ENCODE measurements around the gene GINS2. TPM values are rescaled to one million over a fixed set of nuclear protein-coding genes. Genes with fewer than 3 reads are reported as not detected.

Gene GINS2
- total RNA-seq, 1 experiment from 2014 or later: 25.2 TPM

- Mint-ChIP-seq H3K4me3 (ENCODE audit: low read depth, unreplicated experiment) (no peak overlapping the region), H3K27me3 (ENCODE audit: unreplicated experiment) (no peaks in the 10 kb centered on the region), H3K4me1 (ENCODE audit: low read depth, unreplicated experiment) (peaks cover 27% of the 10 kb centered on the region), H3K36me3 (ENCODE audit: insufficient read depth, unreplicated experiment) (peaks cover 24% of the 10 kb centered on the region), H3K9me3 (ENCODE audit: low read depth, unreplicated experiment) (no peaks in the 10 kb centered on the region), H3K27ac (ENCODE audit: unreplicated experiment) (no peak overlapping the region)
- intact Hi-C loops (cut with micrococcal nuclease; ENCODE audit: unreplicated experiment): no loop called here
- CTCF ChIA-PET: no interaction called here
- no peak for DNase-seq
- TF ChIP-seq, protein P1, sequence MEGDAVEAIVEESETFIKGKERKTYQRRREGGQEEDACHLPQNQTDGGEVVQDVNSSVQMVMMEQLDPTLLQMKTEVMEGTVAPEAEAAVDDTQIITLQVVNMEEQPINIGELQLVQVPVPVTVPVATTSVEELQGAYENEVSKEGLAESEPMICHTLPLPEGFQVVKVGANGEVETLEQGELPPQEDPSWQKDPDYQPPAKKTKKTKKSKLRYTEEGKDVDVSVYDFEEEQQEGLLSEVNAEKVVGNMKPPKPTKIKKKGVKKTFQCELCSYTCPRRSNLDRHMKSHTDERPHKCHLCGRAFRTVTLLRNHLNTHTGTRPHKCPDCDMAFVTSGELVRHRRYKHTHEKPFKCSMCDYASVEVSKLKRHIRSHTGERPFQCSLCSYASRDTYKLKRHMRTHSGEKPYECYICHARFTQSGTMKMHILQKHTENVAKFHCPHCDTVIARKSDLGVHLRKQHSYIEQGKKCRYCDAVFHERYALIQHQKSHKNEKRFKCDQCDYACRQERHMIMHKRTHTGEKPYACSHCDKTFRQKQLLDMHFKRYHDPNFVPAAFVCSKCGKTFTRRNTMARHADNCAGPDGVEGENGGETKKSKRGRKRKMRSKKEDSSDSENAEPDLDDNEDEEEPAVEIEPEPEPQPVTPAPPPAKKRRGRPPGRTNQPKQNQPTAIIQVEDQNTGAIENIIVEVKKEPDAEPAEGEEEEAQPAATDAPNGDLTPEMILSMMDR (IDR thresholded peaks at IDR 0.05; ENCODE audit: unreplicated experiment): no peak
- BruUV-seq (replicated peaks): no TSS peak
Measured at GRCh38 chr16:85643631-85644030, 45.1 kb downstream of the GINS2 start.

DNA sequence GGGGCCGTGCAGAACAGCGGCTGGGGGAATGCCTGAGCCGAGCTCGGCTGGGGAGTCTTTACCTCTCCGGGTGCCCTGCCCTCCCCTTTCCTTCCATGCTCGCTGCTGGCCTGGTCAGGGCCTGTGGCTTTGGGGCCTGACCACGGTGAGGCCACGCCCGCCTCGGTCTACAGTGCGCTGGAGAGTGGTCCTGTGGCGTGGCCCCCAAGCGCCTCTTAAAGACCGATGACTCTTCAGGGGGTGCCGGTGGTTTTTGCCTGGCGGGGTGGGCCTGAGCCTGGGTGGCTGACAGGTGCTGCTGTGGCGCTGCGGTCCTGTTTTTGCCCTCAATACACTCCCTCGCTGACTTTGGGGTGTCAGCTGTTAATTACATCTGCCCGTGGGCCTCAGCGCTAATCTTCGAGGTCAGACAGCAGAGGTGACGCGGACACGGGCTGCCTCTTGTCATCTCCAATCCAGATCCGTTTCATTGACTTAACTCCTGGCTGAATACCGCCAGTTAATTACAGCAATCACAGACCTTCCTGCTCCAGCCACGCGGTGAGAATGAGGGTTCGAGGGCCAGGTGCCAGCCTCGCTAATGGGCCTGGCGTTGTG, 45.9 kb downstream of the GINS2 start:
- H3K4me3 Mint-ChIP-seq (ENCODE audit: low read depth, unreplicated experiment): no peak overlapping the region
- CTCF ChIA-PET: interaction anchor here (0.6 kb wide), 1 partner anchor 270 kb away, joined by 7 read pairs; no protein-coding TSS in a partner anchor
- DNase-seq: no peak
- H3K27me3 Mint-ChIP-seq (ENCODE audit: unreplicated experiment): no peaks in the 10 kb centered on the region
- peaks cover 27% of the 10 kb centered on the region for H3K4me1 Mint-ChIP-seq (ENCODE audit: low read depth, unreplicated experiment)
- H3K36me3 Mint-ChIP-seq (ENCODE audit: insufficient read depth, unreplicated experiment): peaks cover 23% of the 10 kb centered on the region
- intact Hi-C loops (cut with micrococcal nuclease; ENCODE audit: unreplicated experiment): no loop called here
- BruUV-seq (replicated peaks): no TSS peak
- H3K9me3 Mint-ChIP-seq (ENCODE audit: low read depth, unreplicated experiment): no peaks in the 10 kb centered on the region
- H3K27ac Mint-ChIP-seq (ENCODE audit: unreplicated experiment): no peak overlapping the region
- TF ChIP-seq, protein P1 (IDR thresholded peaks at IDR 0.05; ENCODE audit: unreplicated experiment): no peak

DNA sequence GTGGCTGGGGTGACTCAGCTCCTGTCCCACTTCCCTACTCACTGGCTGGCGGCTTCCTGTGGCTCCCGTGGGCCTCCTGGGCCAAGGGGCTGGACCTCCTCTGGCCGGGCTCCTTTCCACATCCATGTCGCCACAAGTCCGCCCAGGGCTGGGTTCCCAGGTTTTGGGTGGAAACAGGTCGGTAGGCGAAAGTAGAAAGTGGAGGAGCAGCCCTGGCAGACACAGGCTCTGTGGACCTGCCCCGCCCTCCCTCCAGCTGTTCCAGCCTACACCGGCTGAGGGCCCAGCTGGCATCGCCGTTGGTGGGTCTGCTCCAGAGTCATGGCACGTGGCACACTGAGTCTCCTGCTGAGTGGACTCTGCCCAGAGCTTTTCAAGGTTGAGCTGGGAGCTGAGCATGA, 47.0 kb downstream of the GINS2 start:
- Mint-ChIP-seq H3K4me3 (ENCODE audit: low read depth, unreplicated experiment) (no peak overlapping the region), H3K4me1 (ENCODE audit: low read depth, unreplicated experiment) (peaks cover 27% of the 10 kb centered on the region), H3K27ac (ENCODE audit: unreplicated experiment) (no peak overlapping the region), H3K27me3 (ENCODE audit: unreplicated experiment) (no peaks in the 10 kb centered on the region), H3K36me3 (ENCODE audit: insufficient read depth, unreplicated experiment) (peaks cover 16% of the 10 kb centered on the region), H3K9me3 (ENCODE audit: low read depth, unreplicated experiment) (no peaks in the 10 kb centered on the region)
- intact Hi-C loops (cut with micrococcal nuclease; ENCODE audit: unreplicated experiment): no loop called here
- DNase-seq: no peak
- CTCF ChIA-PET: no interaction called here
- BruUV-seq (replicated peaks): no TSS peak
- TF ChIP-seq, protein P1 (IDR thresholded peaks at IDR 0.05; ENCODE audit: unreplicated experiment): no peak

DNA sequence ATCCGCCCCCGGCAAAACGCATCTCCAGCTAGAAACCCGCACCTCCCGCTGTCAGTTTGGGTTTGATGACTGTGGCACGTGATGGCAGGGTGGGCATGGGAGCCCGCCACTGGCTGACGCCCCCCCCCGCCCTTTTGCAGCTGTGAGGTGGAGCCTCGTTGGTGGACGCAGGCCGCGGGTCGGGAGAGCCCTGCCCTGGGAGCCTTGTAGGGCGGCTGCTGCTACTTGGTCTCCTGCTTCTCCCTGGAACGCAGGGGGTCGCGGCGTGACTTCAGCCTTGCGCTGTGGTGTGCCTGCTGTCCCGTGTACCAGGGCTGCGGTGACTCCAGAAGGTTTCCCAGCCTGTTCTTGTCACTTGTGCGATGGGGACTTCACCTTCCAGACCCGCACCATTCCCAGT, 47.4 kb downstream of the GINS2 start:
- Mint-ChIP-seq H3K4me3 (ENCODE audit: low read depth, unreplicated experiment) (no peak overlapping the region), H3K36me3 (ENCODE audit: insufficient read depth, unreplicated experiment) (peaks cover 16% of the 10 kb centered on the region), H3K27ac (ENCODE audit: unreplicated experiment) (no peak overlapping the region), H3K27me3 (ENCODE audit: unreplicated experiment) (no peaks in the 10 kb centered on the region), H3K9me3 (ENCODE audit: low read depth, unreplicated experiment) (no peaks in the 10 kb centered on the region), H3K4me1 (ENCODE audit: low read depth, unreplicated experiment) (peaks cover 25% of the 10 kb centered on the region)
- intact Hi-C loops (cut with micrococcal nuclease; ENCODE audit: unreplicated experiment): no loop called here
- CTCF ChIA-PET: no interaction called here
- no peak for DNase-seq
- no TSS peak for BruUV-seq (replicated peaks)
- TF ChIP-seq, protein P1 (IDR thresholded peaks at IDR 0.05; ENCODE audit: unreplicated experiment): no peak

All from Calu3 (cell line).